ENCODE results near the gene AFM. TPM values are rescaled to one million over a fixed set of nuclear protein-coding genes. Genes with fewer than 3 reads are reported as not detected.

The AFM gene
- total and polyA plus RNA-seq, 2 of the 8 experiments (the other 6 are each of a cell fraction or from before 2014, with no cell fraction given) = not detected

DNA sequence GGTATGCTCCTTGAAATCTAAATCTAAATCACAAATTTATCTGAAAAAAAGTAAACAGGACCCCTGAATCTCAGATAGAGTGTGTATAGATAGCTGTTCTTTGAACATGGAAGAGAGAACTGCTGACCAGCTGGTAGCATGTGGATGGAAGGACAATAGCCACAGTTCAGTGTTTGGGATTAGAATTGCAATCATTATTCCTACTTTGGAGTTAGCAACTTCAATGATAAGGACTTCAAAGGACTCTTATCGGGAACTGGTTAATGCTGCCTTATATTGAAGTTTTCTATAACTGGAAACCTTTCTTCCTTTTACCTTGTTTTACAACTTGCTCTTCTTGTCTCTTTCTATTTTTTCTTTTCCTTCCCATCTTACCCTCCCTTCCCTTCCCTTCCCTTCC, 5.0 kb downstream of the AFM start:
- FAIRE-seq = no peak
- no peak for TF ChIP-seq YY1 (IDR thresholded peaks at IDR 0.05; ENCODE audit: low read depth, low read length)
- no peak for TF ChIP-seq RBBP5 (IDR thresholded peaks at IDR 0.05; ENCODE audit: borderline replicate concordance, low read depth, low read length)
- TF ChIP-seq NRF1 (IDR thresholded peaks at IDR 0.05; ENCODE audit: low read depth, low read length) = no peak
- TF ChIP-seq PHF8 (conservative IDR thresholded peaks at IDR 0.05; ENCODE audit: low read depth, low read length) = no peak
- TF ChIP-seq BACH1 (IDR thresholded peaks at IDR 0.05; ENCODE audit: low read length) = no peak
- TF ChIP-seq BCL11A (IDR thresholded peaks at IDR 0.05; ENCODE audit: low read depth in 2 of 2, low read length in 2 of 2) = no peak
- no peak for TF ChIP-seq EGR1 (IDR thresholded peaks at IDR 0.05; ENCODE audit: borderline replicate concordance, low read depth, low read length)
- no peak for TF ChIP-seq POLR2AphosphoS5 (IDR thresholded peaks at IDR 0.05; ENCODE audit: low read depth, low read length)
- TF ChIP-seq, protein P1, sequence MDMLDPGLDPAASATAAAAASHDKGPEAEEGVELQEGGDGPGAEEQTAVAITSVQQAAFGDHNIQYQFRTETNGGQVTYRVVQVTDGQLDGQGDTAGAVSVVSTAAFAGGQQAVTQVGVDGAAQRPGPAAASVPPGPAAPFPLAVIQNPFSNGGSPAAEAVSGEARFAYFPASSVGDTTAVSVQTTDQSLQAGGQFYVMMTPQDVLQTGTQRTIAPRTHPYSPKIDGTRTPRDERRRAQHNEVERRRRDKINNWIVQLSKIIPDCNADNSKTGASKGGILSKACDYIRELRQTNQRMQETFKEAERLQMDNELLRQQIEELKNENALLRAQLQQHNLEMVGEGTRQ (IDR thresholded peaks at IDR 0.05; ENCODE audit: low read length) = no peak
- no peak for TF ChIP-seq NANOG (IDR thresholded peaks at IDR 0.05; ENCODE audit: insufficient read depth, low read depth, low read length, poor library complexity, severe bottlenecking)
- TF ChIP-seq SP2 (IDR thresholded peaks at IDR 0.05; ENCODE audit: low read length) = no peak
- no peak for TF ChIP-seq CHD2 (IDR thresholded peaks at IDR 0.05; ENCODE audit: low read length)
- TF ChIP-seq TEAD4 (IDR thresholded peaks at IDR 0.05; ENCODE audit: low read depth, low read length) = no peak
- TF ChIP-seq TCF12 (IDR thresholded peaks at IDR 0.05; ENCODE audit: low read depth, low read length) = no peak

More for the DNA sequence above, 5.0 kb downstream of the AFM start:
- no peak overlapping the region for H2AK5ac ChIP-seq (ENCODE audit: low read depth, low read length)
- no peaks in the 10 kb centered on the region for H3K79me2 ChIP-seq (ENCODE audit: control insufficient read depth in 1 of 2, insufficient read depth in 2 of 2, low read length in 2 of 2)
- H3K4me1 ChIP-seq (replicated peaks in 1 of 4; ENCODE audit: control insufficient read depth in 3 of 4, insufficient read depth in 4 of 4, low read length in 3 of 4) = 0 out of 7 replicates have a peak, but pooled peaks cover 0 to 2% (median 0%) of the 10 kb centered on the region in 4 experiments
- no peak overlapping the region for H2BK15ac ChIP-seq (ENCODE audit: low read length)
- H3K9ac ChIP-seq (replicated peaks in 1 of 4; ENCODE audit: extremely low read depth in 1 of 4, low read depth in 3 of 4, low read length in 3 of 4) = no peak overlapping the region
- H3K23ac ChIP-seq (ENCODE audit: insufficient read length) = no peak overlapping the region
- H2BK5ac ChIP-seq (ENCODE audit: low read depth, low read length) = no peak overlapping the region
- no peaks in the 10 kb centered on the region; the same call in 1 of the 2 replicates for H3K23me2 ChIP-seq (ENCODE audit: low read depth, low read length)
- no peak overlapping the region for H3K14ac ChIP-seq (ENCODE audit: insufficient read length)
- H3K27ac ChIP-seq (ENCODE audit: low read depth, low read length) = no peak overlapping the region
- H3K4me2 ChIP-seq (ENCODE audit: insufficient read depth in 1 of 2, low read depth in 2 of 2, low read length in 2 of 2) = no peak overlapping the region
- H4K8ac ChIP-seq (ENCODE audit: extremely low read depth, insufficient read depth, low read length) = no peak overlapping the region
- H4K5ac ChIP-seq (ENCODE audit: insufficient read length, low read depth, low read length) = no peak overlapping the region
- DNase-seq (ENCODE audit: low read depth in 1 of 2, low spot score in 2 of 2) = no peak
- no peak overlapping the region for H2AFZ ChIP-seq (ENCODE audit: low read length)
- H2BK120ac ChIP-seq (replicated peaks; ENCODE audit: low read depth, low read length) = no peak overlapping the region
- CTCF ChIA-PET (ENCODE audit: partially characterized antibody) = interaction anchor here (1.3 to 2.0 kb wide), 2 partner anchors 12 to 41 kb away, joined by 4 to 7 read pairs; no protein-coding TSS in a partner anchor
- POLR2A ChIA-PET (ENCODE audit: partially characterized antibody) = no interaction called here
- no peaks in the 10 kb centered on the region for H3K27me3 ChIP-seq (replicated peaks in 1 of 4; ENCODE audit: control insufficient read depth in 3 of 4, extremely low read depth in 1 of 4, insufficient read depth in 3 of 4, low read length in 3 of 4)
- H2BK12ac ChIP-seq (ENCODE audit: low read depth, low read length) = no peak overlapping the region
- no peak overlapping the region for H3K18ac ChIP-seq (ENCODE audit: extremely low read depth, low read length)
- H2BK20ac ChIP-seq (ENCODE audit: low read length) = no peak overlapping the region
- no peaks in the 10 kb centered on the region for H3K36me3 ChIP-seq (ENCODE audit: control insufficient read depth in 2 of 4, insufficient read depth in 4 of 4, low read length in 3 of 4)
- H4K91ac ChIP-seq (replicated peaks; ENCODE audit: insufficient read length, low read length) = no peak overlapping the region
- no peak overlapping the region for H3K4me3 ChIP-seq (ENCODE audit: extremely low read depth in 1 of 4, insufficient read depth in 2 of 4, low read depth in 3 of 4, low read length in 4 of 4)
- no peak overlapping the region for H3K4ac ChIP-seq (replicated peaks; ENCODE audit: insufficient read length, low read depth, low read length)
- no peaks in the 10 kb centered on the region for H3K79me1 ChIP-seq (ENCODE audit: low read depth, low read length)
- H3K56ac ChIP-seq (replicated peaks; ENCODE audit: insufficient read length, low read depth, low read length) = no peak overlapping the region
- no peaks in the 10 kb centered on the region for H4K20me1 ChIP-seq (replicated peaks in 1 of 2; ENCODE audit: control insufficient read depth in 1 of 2, insufficient read depth in 2 of 2, low read length in 2 of 2)
- H3K9me3 ChIP-seq (ENCODE audit: insufficient read depth in 2 of 2, low read depth in 1 of 2, low read length in 1 of 2) = no peaks in the 10 kb centered on the region
- WGBS, 2 experiments (ENCODE audit: extremely low coverage in 1 of 2, insufficient coverage in 1 of 2, insufficient read length in 1 of 2, insufficient replicate concordance in 2 of 2, low coverage in 1 of 2, low lambda C conversion rate in 2 of 2, missing lambda C conversion rate in 1 of 2) = 90% methylated on average over 1 of the region's 1 CpG; no CpG with 5 or more reads in 1 of the 2 experiments
